ENCODE data around the gene QRICH2.
"Not testable (repeated sequence)": the region's sequence is repeated elsewhere in the genome, so short reads cannot be mapped to it uniquely, and the experiment has no call there.

The QRICH2 gene

DNA sequence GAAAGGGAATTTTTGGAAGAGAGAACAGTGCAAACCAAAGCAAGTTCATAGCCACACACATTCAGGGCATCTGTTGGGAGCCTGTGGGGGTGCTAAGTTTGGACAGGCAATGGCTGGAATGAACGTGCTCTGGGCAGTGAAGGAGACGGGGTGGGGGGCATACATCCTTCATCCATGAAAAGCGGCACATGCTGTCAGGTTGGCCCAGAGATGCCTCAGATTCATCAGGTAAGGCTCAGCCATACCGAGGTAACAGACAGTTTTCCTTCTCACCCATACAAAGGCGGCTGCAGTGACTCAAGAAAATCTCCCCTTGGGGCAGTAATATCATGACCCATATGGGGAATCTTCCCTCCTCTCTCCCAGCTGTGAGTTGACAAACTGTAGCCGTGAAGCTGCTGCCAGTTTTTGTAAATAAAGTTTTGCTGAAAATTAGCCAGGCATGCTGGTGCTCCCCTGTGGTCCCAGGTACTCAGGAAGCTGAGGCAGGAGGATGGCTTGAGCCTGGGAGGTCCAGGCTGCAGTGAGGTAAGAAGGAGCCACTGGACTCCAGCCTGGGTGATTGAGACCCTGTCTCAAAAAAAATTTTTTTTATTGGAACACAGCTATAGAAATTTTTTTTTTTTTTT, 52.2 kb downstream of the QRICH2 start:
- Histone ChIP-seq H3K18ac (ENCODE audit: low read depth in 1 of 2, low read length in 2 of 2) (no peak overlapping the region), H3K23ac (ENCODE audit: low read length in 2 of 2) (no peak overlapping the region), H2AFZ (ENCODE audit: low read depth, low read length) (no peak overlapping the region), H2BK15ac (ENCODE audit: low read depth, poor library complexity, severe bottlenecking) (no peak overlapping the region), H3K4ac (ENCODE audit: low read depth in 1 of 2, low read length in 2 of 2) (no peak overlapping the region), H2AK5ac (ENCODE audit: low read length, severe bottlenecking) (peak overlapping the region; percentile 19), H3K4me2 (ENCODE audit: low read length, poor library complexity, severe bottlenecking) (no peak overlapping the region), H2BK12ac (ENCODE audit: low read length in 2 of 2) (no peak overlapping the region), H2BK5ac (ENCODE audit: low read depth, low read length, poor library complexity, severe bottlenecking) (no peak overlapping the region), H4K8ac (ENCODE audit: low read length) (no peak overlapping the region), H3K27ac (ENCODE audit: low read length, poor library complexity, severe bottlenecking) (no peak overlapping the region), H3K9me3 (ENCODE audit: control insufficient read depth, low read length) (no peaks in the 10 kb centered on the region), H3K27me3 (ENCODE audit: control insufficient read depth in 1 of 2, insufficient read depth in 1 of 2, low read length in 2 of 2) (no peaks in the 10 kb centered on the region), H3K79me1 (replicated peaks; ENCODE audit: low read length, poor library complexity, severe bottlenecking) (no peaks in the 10 kb centered on the region), H4K91ac (ENCODE audit: low read length) (no peak overlapping the region), H2BK120ac (ENCODE audit: low read depth, low read length) (no peak overlapping the region), H3K4me1 (ENCODE audit: control insufficient read depth, insufficient read depth, low read depth, low read length) (peaks cover 16% of the 10 kb centered on the region), H3K14ac (ENCODE audit: low read length in 2 of 2) (no peak overlapping the region), H3K9ac (ENCODE audit: low read length) (no peak overlapping the region), H3K4me3 (ENCODE audit: insufficient read depth in 1 of 2, low read depth in 1 of 2, low read length in 2 of 2) (no peak overlapping the region), H3K36me3 (ENCODE audit: control insufficient read depth in 1 of 2, insufficient read depth in 2 of 2, low read depth in 1 of 2, low read length in 2 of 2) (no peaks in the 10 kb centered on the region)
- DNase-seq, result peak; percentile 33
- 82% methylated on average over 6 of the region's 6 CpGs for WGBS

- WGBS, result 96% methylated on average over 5 of the region's 5 CpGs
These were observed 53.8 kb downstream of the QRICH2 start for GRCh38 chr17:76254275-76254674.

GRCh38 chr17:76253841-76254240, 54.2 kb downstream of the QRICH2 start:
- Histone ChIP-seq H2BK15ac (ENCODE audit: low read depth, poor library complexity, severe bottlenecking) (no peak overlapping the region), H4K8ac (ENCODE audit: low read length) (no peak overlapping the region), H3K27me3 (ENCODE audit: control insufficient read depth in 1 of 2, insufficient read depth in 1 of 2, low read length in 2 of 2) (no peaks in the 10 kb centered on the region), H2BK12ac (ENCODE audit: low read length in 2 of 2) (no peak overlapping the region), H3K4ac (ENCODE audit: low read depth in 1 of 2, low read length in 2 of 2) (no peak overlapping the region), H3K14ac (ENCODE audit: low read length in 2 of 2) (no peak overlapping the region), H2AK5ac (ENCODE audit: low read length, severe bottlenecking) (no peak overlapping the region), H3K36me3 (ENCODE audit: control insufficient read depth in 1 of 2, insufficient read depth in 2 of 2, low read depth in 1 of 2, low read length in 2 of 2) (no peaks in the 10 kb centered on the region), H3K4me1 (ENCODE audit: control insufficient read depth, insufficient read depth, low read depth, low read length) (peaks cover 17% of the 10 kb centered on the region), H3K9ac (ENCODE audit: low read length) (no peak overlapping the region), H3K18ac (ENCODE audit: low read depth in 1 of 2, low read length in 2 of 2) (no peak overlapping the region), H4K91ac (ENCODE audit: low read length) (no peak overlapping the region), H2AFZ (ENCODE audit: low read depth, low read length) (no peak overlapping the region), H2BK120ac (ENCODE audit: low read depth, low read length) (no peak overlapping the region), H3K79me1 (replicated peaks; ENCODE audit: low read length, poor library complexity, severe bottlenecking) (no peaks in the 10 kb centered on the region), H3K23ac (ENCODE audit: low read length in 2 of 2) (no peak overlapping the region), H3K4me3 (ENCODE audit: insufficient read depth in 1 of 2, low read depth in 1 of 2, low read length in 2 of 2) (no peak overlapping the region), H3K9me3 (ENCODE audit: control insufficient read depth, low read length) (no peaks in the 10 kb centered on the region), H3K27ac (ENCODE audit: low read length, poor library complexity, severe bottlenecking) (no peak overlapping the region), H3K4me2 (ENCODE audit: low read length, poor library complexity, severe bottlenecking) (no peak overlapping the region), H2BK5ac (ENCODE audit: low read depth, low read length, poor library complexity, severe bottlenecking) (no peak overlapping the region)
- WGBS, result 92% methylated on average over 7 of the region's 7 CpGs
- DNase-seq, result no peak

More at GRCh38 chr17:76254275-76254674, 53.8 kb downstream of the QRICH2 start:
- Histone ChIP-seq H3K23ac (ENCODE audit: low read length in 2 of 2) (no peak overlapping the region), H4K91ac (ENCODE audit: low read length) (no peak overlapping the region), H3K4me1 (ENCODE audit: control insufficient read depth, insufficient read depth, low read depth, low read length) (peaks cover 17% of the 10 kb centered on the region), H3K27ac (ENCODE audit: low read length, poor library complexity, severe bottlenecking) (no peak overlapping the region), H3K18ac (ENCODE audit: low read depth in 1 of 2, low read length in 2 of 2) (peak overlapping the region in 1 of 2 experiments; percentile 67), H3K9ac (ENCODE audit: low read length) (no peak overlapping the region), H2AFZ (ENCODE audit: low read depth, low read length) (no peak overlapping the region), H3K27me3 (ENCODE audit: control insufficient read depth in 1 of 2, insufficient read depth in 1 of 2, low read length in 2 of 2) (no peaks in the 10 kb centered on the region), H3K14ac (ENCODE audit: low read length in 2 of 2) (peak overlapping the region in 1 of 2 experiments; percentile 98), H2BK5ac (ENCODE audit: low read depth, low read length, poor library complexity, severe bottlenecking) (no peak overlapping the region), H2BK12ac (ENCODE audit: low read length in 2 of 2) (peak overlapping the region in 1 of 2 experiments; percentile 45), H3K36me3 (ENCODE audit: control insufficient read depth in 1 of 2, insufficient read depth in 2 of 2, low read depth in 1 of 2, low read length in 2 of 2) (no peaks in the 10 kb centered on the region), H2AK5ac (ENCODE audit: low read length, severe bottlenecking) (no peak overlapping the region), H3K4me2 (ENCODE audit: low read length, poor library complexity, severe bottlenecking) (no peak overlapping the region), H3K4me3 (ENCODE audit: insufficient read depth in 1 of 2, low read depth in 1 of 2, low read length in 2 of 2) (no peak overlapping the region), H3K9me3 (ENCODE audit: control insufficient read depth, low read length) (no peaks in the 10 kb centered on the region), H2BK120ac (ENCODE audit: low read depth, low read length) (no peak overlapping the region), H4K8ac (ENCODE audit: low read length) (no peak overlapping the region), H3K79me1 (replicated peaks; ENCODE audit: low read length, poor library complexity, severe bottlenecking) (no peaks in the 10 kb centered on the region), H3K4ac (ENCODE audit: low read depth in 1 of 2, low read length in 2 of 2) (no peak overlapping the region), H2BK15ac (ENCODE audit: low read depth, poor library complexity, severe bottlenecking) (no peak overlapping the region)
- no peak for DNase-seq

DNA sequence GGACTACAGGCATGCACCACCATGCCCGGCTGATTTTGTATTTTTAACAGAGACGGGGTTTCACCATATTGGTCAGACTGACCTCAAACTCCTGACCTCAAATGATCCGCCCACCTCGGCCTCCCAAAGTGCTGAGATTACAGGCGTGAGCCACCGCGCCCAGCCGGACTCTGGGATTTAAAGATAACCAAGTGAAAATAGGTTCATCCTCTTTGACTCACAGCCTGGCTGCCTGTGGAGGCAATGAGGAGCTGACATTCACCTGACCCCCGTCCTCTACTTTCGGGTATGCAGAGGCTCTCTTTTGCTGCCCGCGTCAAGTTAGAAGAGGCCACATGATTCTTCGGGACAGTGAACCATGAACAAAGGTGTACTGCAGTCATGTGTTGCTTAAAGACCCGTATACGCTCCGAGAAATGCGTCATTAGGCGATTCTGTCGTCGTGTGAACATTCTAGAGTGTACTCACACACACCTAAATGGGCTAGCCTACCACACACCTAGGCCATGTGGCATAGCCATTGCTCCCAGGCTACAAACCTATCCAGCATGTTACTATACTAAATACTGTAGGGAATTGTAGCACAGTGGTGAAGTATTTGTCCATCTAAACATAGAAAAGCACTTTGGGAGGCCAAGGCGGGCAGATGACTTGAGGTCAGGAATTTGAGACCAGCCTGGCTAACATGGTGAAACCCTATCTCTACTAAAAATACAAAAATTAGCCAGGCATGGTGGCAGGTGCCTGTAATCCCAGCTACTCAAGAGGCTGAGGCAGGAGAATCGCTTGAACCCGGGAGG, 54.9 kb downstream of the QRICH2 start:
- not testable (repeated sequence) for H3K4me3 ChIP-seq (ENCODE audit: insufficient read depth in 1 of 2, low read depth in 1 of 2, low read length in 2 of 2); H3K23ac ChIP-seq (ENCODE audit: low read length in 2 of 2); H3K4me2 ChIP-seq (ENCODE audit: low read length, poor library complexity, severe bottlenecking); DNase-seq; H3K9me3 ChIP-seq (ENCODE audit: control insufficient read depth, low read length); H3K36me3 ChIP-seq (ENCODE audit: control insufficient read depth in 1 of 2, insufficient read depth in 2 of 2, low read depth in 1 of 2, low read length in 2 of 2); H3K14ac ChIP-seq (ENCODE audit: low read length in 2 of 2); H3K79me1 ChIP-seq (replicated peaks; ENCODE audit: low read length, poor library complexity, severe bottlenecking); H2BK15ac ChIP-seq (ENCODE audit: low read depth, poor library complexity, severe bottlenecking); H2AFZ ChIP-seq (ENCODE audit: low read depth, low read length); H3K27me3 ChIP-seq (ENCODE audit: control insufficient read depth in 1 of 2, insufficient read depth in 1 of 2, low read length in 2 of 2); H2BK5ac ChIP-seq (ENCODE audit: low read depth, low read length, poor library complexity, severe bottlenecking)
- H3K4me1 ChIP-seq (ENCODE audit: control insufficient read depth, insufficient read depth, low read depth, low read length), result peaks cover 17% of the 10 kb centered on the region
- peak overlapping the region; percentile 63 for H3K27ac ChIP-seq (ENCODE audit: low read length, poor library complexity, severe bottlenecking)
- WGBS, result 92% methylated on average over 21 of the region's 23 CpGs
- H4K91ac ChIP-seq (ENCODE audit: low read length), result peak overlapping the region; percentile 23
- H3K4ac ChIP-seq (ENCODE audit: low read depth in 1 of 2, low read length in 2 of 2), result peak overlapping the region; percentile 0 to 57
- peak overlapping the region in 1 of 2 experiments; percentile 3 for H3K18ac ChIP-seq (ENCODE audit: low read depth in 1 of 2, low read length in 2 of 2)
- H2BK12ac ChIP-seq (ENCODE audit: low read length in 2 of 2), result peak overlapping the region; percentile 89 to 93
- peak overlapping the region; percentile 86 for H4K8ac ChIP-seq (ENCODE audit: low read length)
- peak overlapping the region; percentile 81 for H3K9ac ChIP-seq (ENCODE audit: low read length)
- peak overlapping the region; percentile 23 for H2AK5ac ChIP-seq (ENCODE audit: low read length, severe bottlenecking)
- H2BK120ac ChIP-seq (ENCODE audit: low read depth, low read length), result peak overlapping the region; percentile 66

Data from mesenchymal stem cell (in vitro differentiated cells and primary cell).